NCI-H1930 (cell line): ENCODE data around the gene G6PC3.
"Not testable (repeated sequence)": the region's sequence is repeated elsewhere in the genome, so short reads cannot be mapped to it uniquely, and the experiment has no call there.

Experiments used
- DNase-seq, 2 experiments: peaks; one replicate each; lab custom pipeline; 2025; lab: John Stamatoyannopoulos, UW

The G6PC3 gene

DNA sequence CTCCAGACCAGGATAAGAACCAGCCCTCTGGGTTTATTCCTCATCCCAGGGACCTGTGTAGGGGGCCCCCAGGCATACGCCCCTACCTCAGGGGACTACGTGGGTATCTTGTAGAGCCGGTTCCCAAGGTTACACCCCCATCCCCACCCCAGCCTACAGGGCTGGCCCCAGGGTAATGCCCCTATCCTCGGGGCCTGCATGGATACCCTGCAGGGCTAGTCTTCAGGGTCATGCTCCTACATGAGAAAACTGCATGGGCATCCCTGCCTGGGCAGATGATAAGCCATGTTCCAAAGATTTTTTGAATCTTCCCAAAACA lies 38.7 kb downstream of the G6PC3 start:
- no peak for DNase-seq

DNA sequence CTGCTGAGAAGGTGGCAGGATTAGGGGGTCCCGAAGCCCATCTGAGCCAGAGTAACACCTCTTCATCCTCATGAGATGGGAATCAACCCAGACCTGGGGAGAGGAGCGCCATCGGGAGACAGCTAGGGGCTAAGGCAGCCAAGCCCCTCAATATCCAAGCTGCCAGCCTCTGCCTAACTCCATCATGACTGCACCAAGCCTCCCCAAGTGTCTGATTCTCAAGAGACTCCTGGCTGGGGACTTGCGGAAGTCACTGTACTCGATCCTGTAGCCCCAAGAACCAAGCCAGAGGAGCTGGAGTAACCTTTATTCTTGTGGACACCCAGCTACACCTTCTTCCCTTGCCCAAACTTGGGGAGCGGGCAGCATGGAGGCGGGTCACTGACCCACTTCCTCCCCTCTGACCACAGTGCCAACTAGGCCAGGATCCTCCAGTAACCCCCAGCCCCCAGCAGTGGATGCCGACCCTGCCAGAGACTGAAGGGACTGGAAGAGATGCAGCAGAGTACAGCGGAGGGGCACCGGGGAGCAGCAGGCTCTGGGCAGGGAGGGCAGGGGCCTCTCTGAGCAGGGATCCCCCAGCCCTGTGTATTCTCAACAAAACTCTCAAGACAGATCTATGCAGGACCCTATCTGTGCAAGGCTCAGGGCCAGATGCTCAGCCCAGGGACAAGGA lies 39.6 kb downstream of the G6PC3 start:
- DNase-seq, result no peak

DNA sequence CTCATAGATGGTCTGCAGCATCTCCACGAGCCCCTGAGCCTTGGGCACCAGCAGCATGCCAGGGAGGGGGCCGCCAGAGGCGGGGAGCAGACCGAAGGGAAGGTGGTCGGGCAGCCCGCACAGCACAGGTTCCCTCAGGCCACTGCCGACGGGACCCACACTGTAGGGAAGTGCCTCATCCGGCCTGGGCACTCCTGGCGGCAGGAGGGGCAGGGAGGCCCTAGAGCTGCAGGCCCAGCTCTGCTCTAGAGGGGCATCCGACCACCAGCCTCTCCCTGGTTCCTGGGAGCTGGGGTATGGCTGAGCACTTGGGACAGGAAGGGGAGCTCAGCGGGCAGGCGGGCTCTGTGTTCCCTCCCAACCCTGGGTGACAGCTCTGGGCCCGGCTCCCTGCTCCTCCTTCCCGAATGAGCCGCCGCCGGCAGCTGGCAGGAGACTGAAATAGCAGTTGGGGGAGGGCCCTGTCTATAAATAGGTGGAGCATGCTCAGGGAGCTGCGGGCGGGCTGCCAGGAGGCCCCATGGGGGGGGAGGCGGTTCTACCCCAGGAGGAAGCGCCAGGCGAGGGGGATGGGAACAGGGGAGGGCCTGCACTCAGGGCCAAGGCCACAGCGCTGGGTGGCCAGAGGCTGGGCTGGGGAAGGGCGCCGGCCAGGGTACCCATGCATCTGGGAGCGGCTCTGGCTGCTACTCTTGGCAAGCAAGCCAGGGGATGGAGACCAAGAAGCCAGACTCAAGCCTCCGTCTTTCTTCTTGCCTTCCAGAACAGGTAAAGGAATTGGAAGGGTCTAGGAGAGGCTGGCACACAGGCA lies 40.5 kb downstream of the G6PC3 start:
- DNase-seq, result no peak

DNA sequence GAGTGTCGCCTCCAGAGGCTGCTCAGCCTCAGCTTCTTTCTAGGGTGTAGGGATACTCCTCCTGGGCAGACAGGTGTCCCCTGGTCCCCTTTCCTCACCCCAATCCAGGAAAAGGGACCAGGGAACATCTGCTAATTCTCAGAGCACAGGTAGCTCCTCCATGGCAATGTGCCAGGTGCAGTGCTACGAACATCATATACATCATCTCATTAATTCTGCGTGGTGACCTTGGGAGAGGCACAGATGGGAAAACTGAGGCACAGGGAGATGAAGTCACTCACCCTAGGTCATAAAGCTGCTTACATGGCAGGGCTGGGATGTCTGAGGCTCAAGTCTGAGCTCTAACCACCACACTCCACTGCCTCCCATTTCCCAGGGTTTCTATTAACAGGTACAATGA lies 41.2 kb downstream of the G6PC3 start:
- DNase-seq, result no peak

DNA sequence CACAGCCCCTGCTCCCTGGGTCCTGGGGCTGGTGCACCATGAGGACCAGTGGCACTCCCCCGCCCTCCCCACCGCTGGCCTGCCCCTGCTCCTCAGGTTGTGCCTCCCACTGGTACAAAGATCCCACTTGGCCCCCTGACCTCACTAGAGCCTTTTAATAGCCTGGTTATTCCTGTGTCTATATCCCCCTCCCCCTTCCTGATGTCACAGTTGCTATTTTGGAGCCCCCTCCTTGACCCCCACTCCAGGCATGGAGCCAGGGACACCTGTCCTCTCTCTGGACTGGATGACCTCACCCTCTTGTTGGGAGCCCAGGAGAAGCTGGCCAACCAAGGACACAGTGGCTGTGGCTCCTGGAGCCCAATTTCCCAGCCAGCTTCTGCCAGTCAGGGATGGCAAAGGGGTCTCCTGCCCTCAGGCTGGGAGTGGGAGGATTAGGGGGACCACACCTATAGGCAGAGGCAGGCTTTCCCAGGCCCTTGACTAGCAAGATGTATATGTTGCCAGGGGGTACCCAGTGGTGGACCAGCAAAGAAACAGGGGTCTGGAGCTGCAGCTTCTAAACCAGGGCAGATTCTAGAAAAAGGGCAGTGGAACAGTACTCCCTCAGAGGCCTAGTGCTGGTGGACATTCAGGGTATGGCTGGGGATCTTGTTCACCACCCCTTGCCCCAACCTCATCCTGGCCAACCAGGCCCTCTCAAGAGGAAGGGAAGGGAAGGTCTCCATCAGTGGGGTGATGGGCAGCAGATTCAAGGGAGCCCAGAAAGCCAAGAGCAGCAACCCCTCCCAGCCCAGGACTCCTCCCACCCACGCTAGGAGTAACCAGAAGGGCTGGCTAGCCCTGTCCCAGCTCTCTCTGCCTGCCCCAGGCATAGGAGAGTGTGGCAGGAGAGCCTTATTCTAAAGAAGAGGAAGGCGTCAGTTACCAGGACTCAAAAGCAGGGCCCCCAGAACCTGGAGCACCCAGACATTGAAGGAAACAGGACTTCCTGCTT lies 42.0 kb downstream of the G6PC3 start:
- no peak for DNase-seq

DNA sequence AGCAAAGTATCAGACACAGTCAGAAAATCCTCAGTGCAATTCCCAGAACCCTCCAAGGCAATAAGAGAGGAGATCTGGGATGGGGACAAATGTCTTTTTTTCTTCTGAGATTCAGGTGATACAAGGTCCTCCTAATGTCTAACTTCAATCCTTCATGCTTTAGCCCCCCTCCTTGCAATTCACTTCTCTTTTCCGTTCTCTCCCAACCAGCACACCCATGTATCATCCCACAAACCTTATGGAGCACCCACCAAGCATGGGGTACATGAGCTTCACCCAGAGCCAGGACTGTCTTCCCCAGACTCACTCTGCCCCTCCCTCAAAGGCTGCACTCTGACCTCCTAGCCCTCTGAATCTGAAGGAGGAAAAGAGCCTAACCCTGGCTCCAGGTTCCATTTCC lies 42.8 kb downstream of the G6PC3 start:
- DNase-seq, result no peak

DNA sequence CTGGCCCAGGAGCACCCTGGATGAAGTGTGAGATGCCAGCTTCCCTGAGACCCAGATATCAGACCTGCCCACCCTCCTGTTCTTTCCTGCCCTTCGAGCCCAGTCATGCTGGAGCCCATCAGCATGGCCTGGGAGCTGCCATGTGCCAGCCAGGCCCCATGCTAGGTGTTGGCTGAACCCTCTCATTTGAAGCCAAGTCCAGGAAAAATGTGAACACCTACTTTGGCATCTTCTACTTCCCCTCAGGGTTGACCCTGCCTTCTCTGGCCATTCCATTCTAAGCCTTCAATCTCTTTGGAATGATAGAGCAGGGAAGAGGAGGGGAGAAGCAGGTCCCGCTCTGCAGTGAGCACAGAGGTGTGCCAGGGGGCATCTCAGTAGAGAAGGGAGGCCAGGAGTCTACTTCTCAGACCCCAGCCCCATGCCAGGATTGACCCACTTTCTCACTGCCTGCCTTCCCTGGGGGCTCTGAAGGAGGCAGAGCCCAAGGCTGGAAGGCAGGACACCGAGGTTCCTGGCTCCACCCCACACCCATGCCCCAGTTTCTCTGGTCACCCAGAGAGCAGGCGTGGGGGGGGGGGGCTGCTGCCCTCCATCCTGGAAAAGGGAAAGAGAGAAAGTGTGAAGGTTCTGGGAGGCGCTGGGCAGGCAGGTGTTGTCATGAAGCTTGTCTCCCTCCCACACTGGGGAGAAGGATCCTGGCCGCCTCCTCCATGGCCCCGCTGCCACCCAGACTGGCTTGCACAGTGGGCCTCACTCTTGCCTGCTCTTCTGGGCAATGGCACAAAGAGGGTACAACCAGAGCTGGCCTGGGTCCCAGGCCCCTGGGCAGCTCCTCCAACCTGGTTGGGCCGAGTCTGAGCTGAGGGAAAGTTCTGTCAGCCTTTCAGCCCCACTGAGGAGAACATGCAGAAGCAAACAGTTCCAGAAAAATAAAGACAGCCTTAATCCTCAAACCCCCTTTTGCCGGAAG lies 43.6 kb downstream of the G6PC3 start:
- DNase-seq, result no peak

DNA sequence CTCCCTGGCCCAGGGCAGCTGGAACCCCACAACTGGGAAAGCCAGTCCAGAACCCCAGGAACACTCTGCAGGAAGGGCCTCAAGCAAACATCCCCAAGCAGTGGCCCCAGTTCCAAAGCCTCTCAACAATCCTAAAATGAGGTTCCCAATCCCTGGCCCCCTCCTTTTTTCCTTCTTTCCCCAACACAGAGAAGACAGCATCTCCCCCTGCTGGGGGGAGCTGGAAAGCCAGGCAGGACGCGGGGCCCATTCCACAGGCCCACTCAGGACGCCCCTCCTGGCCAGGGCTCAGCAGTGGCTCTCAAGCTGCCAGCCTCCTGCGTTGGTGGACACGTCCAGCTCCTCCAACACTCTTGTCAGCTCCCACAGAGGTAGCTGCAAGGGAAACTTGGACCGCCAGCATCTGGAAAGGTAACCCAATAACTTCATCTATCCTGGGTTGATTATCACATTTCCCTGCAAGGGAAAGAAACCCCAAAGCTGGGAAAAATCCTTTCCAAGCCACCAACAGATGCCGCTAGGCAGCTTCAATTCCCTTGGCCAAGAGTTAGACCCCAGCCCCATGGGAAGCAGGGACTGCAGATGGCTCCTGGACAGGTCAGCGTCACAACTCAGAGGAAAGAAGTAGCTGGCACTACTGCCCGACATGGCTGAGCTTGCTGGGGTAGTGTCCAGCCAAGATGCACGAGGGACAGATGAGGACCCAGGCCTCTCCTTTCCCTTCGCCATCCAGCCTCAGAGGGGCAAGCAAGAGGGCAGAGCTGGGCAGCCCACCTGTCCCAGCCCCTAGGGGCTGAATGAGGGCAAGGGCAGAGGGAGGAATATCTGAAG lies 45.3 kb downstream of the G6PC3 start:
- no peak for DNase-seq

DNA sequence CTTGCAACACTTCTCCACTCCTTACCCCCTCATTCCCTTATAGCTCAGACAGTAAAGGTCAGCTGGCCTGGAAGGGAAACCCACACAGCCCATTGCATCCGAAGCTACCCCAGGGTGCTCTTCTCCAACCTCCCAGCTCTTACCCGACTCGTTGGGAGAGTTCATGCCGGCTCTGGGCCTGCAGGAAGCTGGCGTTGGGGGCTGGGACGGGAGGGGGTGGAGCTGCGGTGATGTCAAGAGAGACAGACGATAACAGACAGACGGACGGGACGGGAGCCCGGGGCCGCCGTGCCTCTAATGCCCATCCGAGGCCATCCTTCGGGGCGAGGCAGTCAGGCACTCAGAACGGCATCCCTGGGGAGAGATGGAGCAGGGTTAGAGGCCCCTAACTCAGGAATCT lies 46.8 kb downstream of the G6PC3 start:
- DNase-seq, result no peak

DNA sequence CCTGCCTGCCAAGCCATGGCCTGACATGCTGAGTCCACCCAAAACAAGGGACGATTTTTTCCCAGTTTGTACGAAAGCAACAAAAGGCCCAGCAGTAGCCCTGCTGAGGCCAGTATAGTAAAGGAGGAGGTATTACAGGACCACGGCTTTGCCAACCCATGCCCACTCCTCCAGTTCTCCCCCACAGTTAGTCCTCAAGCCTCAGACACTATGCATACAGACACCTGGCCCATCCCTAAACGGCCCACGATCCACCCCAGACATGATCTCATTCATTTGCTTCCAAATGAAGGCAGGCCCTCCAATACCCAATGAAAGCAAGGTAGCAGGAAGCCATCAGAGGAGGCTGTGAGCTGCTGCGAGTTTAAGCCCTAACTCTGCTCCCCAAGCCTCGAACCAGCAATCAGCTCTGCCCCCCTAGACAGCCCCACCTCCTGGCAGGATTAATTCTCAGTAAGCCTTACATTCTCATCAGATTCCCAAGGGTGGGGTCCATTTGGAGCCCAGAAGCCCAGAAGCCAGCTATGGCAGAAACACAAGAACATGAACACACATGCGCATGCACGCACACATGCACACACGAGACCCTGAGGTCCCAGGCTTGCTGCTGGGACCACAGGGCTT lies 48.0 kb downstream of the G6PC3 start:
- no peak for DNase-seq

DNA sequence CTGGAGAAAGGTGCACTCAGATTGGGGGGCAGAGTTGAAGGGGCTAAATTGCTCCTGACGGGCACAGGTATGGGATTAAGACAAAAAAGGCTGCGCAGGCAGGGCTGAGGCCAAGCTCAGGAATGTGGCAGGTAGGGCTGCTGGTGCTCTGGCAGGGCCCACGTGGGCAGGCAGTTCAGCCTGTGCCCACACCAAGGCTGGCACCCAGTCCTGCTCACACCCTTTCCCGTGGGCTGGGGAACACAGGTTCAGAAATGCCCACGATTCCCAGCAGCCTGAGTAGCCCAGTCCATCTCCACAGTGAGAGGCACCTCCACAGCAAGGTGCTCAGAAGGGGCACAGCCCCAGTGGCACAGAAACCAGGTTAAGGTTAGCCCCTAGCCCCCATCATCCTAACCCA lies 48.5 kb downstream of the G6PC3 start:
- DNase-seq, result no peak

DNA sequence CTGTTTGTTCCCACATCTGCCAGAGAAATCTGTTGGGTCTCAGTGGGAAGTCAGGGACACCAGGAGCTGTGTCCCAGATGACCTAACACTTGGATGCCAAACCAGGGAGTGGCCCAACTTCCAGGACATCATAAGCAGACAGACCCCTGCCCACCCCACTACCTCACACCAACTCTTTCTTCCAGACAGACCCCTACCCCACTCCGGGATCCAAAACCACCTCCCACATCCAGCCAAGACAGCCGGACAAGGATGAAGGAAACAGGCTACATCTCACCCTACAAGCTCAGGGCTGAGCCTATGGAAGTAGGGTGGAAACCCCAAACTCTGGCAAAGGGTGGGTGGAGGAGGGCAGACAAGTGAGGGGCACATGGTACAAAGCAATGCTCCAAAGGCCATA lies 49.3 kb downstream of the G6PC3 start:
- DNase-seq, result no peak

DNA sequence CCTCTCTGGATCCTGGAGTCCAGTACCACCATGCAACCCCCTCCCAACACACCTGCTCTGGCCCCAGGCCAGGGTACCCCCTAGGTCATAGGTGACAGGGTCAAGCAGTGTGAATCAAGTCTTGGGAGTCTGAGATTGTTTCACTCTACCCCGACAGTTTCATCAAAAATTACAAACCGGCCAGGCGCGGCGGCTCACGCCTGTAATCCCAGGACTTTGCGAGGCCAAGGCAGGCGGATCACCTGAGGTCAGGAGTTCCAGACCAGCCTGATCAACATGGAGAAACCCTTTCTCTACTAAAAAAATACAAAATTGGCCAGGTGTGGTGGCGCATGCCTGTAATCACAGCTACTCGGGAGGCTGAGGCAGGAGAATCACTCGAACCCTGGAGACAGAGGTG lies 49.7 kb downstream of the G6PC3 start:
- DNase-seq, result not testable (repeated sequence)

DNA sequence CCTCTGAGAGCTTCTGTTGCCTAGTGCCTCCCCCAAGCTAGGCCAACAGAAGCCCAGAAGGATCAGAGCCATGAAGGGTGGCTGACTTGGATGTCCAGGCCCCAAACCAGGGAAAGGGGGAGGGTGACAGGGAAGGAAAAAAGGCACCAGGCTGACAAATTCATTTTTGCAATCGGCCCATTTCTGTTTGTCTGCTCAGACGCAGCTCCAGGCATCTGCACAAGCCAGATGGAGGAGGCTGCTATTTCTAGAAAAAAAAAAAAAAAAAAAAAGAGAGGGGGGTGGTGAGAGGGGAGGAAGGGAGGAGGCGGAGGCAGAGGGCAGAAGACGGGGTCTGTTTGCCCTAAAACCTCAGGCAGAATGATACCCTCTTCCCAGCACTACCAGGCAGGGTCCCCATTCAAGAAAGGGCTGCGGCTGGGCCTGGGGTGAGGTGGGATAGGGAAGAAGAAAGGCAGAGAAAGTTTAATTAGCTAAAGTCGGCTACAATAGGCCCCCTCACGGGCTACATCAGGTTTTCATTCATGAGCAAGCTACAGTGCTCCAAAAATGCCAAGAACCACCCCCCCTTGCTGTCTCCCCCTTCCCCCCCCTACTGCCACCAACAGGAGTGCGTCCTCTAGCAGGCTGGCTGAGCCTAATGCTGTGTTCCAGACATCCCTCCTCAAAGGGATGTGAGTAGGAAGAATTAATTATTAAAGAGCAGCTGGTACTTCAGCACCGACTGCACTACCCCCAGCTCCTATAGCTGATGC lies 50.5 kb downstream of the G6PC3 start:
- DNase-seq, result no peak

DNA sequence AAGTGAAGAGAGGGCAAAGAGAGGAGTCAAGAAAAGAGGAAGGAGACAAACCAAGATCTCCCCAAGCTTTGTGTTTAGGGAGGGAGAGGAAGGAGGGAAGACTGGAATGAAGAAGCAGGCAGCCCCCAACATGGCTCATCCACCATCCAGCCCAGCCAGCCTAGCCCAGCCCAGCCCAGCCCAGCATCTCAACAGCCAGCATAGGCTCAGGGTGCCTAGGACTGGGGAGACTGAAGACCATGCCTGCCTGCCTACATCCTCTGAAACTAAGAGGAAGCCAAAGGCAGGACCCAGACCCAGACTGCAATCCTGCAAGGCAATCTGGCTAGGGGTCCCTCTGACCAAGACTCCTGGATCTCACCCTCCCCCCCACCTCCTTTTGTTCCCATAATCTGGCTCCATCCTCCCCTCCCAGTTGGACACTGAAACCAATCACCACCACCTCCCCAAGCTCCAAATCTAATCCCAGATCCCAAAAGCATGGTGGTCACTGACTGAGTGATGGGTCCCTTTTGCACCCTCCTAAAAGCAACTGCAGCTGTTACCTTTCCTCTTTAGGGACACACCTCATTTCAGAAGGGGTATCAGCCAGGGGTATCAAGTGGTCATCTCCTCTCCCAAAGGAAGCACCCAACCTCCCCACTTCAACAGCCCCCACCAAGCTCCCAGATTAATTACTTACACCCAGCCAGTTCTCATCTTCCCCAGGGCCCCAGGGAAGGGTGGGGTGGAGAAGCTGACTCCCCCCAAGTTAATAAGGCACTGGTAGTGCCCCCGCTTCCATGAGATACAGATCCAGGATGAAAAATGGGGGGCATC lies 51.7 kb downstream of the G6PC3 start:
- DNase-seq, result no peak

DNA sequence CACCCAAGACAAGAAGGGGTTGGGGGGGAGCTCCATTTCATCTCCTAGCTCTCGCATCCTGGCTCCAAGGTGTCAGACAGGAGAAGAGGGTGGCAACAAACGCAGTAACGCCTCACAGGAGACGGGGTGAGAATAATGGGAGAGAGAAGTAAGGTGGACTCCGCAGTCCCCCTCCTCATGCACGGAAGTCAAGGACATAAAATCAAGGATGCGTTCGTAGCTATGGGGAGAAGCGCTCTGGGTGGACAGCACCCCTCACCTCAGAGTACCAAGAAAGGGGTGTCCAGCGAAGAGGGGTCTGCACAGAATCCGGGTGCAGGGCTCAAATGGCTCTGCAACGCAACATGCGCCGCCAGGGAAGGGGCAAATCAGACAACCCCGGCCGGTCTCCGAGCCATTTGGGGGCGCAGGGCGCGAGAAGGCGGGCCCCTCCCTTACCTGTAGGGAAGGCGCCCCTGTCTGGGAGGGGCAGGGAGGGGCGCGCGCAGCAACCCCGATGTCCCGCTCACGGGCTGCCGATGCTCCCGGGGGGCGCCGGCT lies 52.4 kb downstream of the G6PC3 start:
- DNase-seq, result no peak

DNA sequence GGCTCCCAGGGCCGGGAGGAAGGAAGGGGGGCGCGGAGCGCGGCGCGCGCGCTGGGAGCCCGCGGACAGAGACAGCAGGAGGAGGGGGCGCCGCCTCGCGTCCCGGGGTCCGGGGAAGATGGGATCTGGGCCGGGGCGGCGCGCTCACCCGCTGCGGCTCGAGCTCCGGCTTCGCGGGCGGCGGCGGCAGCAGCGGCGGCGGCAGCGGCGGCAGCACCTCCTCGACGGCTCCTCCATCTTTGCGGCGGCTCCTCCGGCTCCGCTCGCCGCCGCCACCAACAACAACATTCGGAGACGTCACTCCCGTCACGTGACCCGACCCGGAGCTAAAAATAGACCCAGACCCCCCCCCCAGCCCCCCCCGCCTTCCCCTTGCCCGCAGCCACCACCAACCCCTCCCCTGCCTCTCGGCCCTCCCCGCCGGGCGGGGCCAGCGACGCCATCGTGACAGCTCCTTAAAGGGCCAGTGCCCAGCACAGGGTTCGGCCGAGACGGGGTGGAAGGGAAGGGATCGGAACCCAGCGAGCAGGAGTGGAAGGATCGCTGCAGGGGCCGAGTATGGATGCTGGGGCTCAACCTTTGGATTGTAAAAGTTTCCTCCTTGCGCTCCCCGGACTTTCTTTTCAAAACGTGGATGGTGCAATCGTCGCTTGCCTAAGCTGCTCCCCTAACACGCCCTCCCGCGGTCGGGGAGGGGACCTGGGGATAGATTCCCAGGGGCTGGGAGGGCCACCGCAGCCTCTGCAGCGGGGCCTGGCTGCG lies 53.0 kb downstream of the G6PC3 start, which contains the start of gene HDAC5:
Gene HDAC5 (minus strand): TSS at position 286 of the 762 bp plus-strand sequence. CDS start 6,126 bp downstream, outside the sequence.
- peak; percentile 88 to 93 for DNase-seq
